K562 (cell line): ENCODE results near the gene PCNX2. TPM values are rescaled to one million over a fixed set of nuclear protein-coding genes. Genes with fewer than 3 reads are reported as not detected.

Source experiments
- ATAC-seq: fragments of 200-7000 bp; cut with Tn5 transposase; 3 replicates; pipeline ENCODE4 v1.9.1; 2020; ENCODE audit warnings: moderate library complexity
- BruUV-seq: library from RNA; stranded (reverse); fragments of 400-500 nt; replicated peaks from 2 replicates; lab custom pipeline; 2021; lab: Mats Ljungman, UMichigan
- CTCF ChIA-PET: fragments of 300-600 bp; formaldehyde crosslinking; extraction: SDS; loops from one replicate; lab custom pipeline; 2021; ENCODE audit warnings: low intra/inter-chr PET ratio; lab: Yijun Ruan, JAX
- POLR2A ChIA-PET: fragments of 300-600, 350-650 bp; sonication (Branson Sonifier 250); formaldehyde crosslinking; extraction: SDS; loops from one replicate; lab custom pipeline; 2021; ENCODE audit warnings: antibody characterized with exemption, inconsistent platforms; lab: Yijun Ruan, JAX
- DNase-seq, 4 experiments: peaks; one replicate each; pipeline versions ENCODE4 v3.0.0 to v3.0.0-alpha.2; 2011 to 2018; ENCODE audit warnings: low spot score in 3 of 4, mixed read lengths in 3 of 4; ENCODE audit errors: extremely low read depth in 1 of 4
- FAIRE-seq: peaks from 2 replicates; lab custom pipeline; 2011; peaks lifted over from hg19 to GRCh38; lab: Jason Lieb, UNC
- H2AFZ ChIP-seq: 2 replicates; pipeline ENCODE4 v1.6.0; 2011; ENCODE audit warnings: low read depth, low read length, control low read depth, inconsistent platforms
- H3K27ac ChIP-seq: fragments of 200-600 bp; 3 replicates; pipeline ENCODE4 v1.8.0; 2011; ENCODE audit warnings: low read depth, mild to moderate bottlenecking, control low read depth, inconsistent platforms, low read length, moderate library complexity, mixed read lengths; ENCODE audit errors: extremely low read depth
- H3K27me3 ChIP-seq, 2 experiments: fragments of 300-600 bp in 1 of 2; 2 replicates in 1 of 2; 3 replicates in 1 of 2; pipeline versions ENCODE4 v1.6.0 to v1.8.0; 2011; ENCODE audit warnings: inconsistent platforms in 2 of 2, low read length in 2 of 2, mild to moderate bottlenecking in 1 of 2, mixed read lengths in 1 of 2, moderate library complexity in 1 of 2; ENCODE audit not compliant: control insufficient read depth in 2 of 2, insufficient read depth in 2 of 2
- H3K36me3 ChIP-seq: fragments of 300-600 bp; 3 replicates; pipeline ENCODE4 v1.8.0; 2011; ENCODE audit warnings: mild to moderate bottlenecking, low read length, inconsistent platforms; ENCODE audit not compliant: control insufficient read depth, insufficient read depth
- H3K4me1 ChIP-seq, 2 experiments: fragments of 200-600 bp in 1 of 2; replicated peaks in 1 of 2; 2 replicates in 1 of 2; 3 replicates in 1 of 2; pipeline versions ENCODE4 v1.5.1 to v1.8.0; 2011; ENCODE audit warnings: inconsistent platforms in 2 of 2, low read length in 2 of 2, mild to moderate bottlenecking in 1 of 2, mixed read lengths in 1 of 2, moderate library complexity in 1 of 2; ENCODE audit not compliant: control insufficient read depth in 2 of 2, insufficient read depth in 2 of 2
- H3K4me2 ChIP-seq: 2 replicates; pipeline ENCODE4 v1.6.1; 2011; ENCODE audit warnings: low read length, control low read depth, inconsistent platforms, mixed read lengths; ENCODE audit not compliant: insufficient read depth
- H3K4me3 ChIP-seq: fragments of 200-600 bp; sonication (generic), shearing (Covaris generic); 2 replicates; pipeline ENCODE4 v1.5.1; 2016; ENCODE audit warnings: control low read depth, inconsistent platforms
- H3K79me2 ChIP-seq: fragments of 200-600 bp; 3 replicates; pipeline ENCODE4 v1.8.0; 2011; ENCODE audit warnings: low read length, inconsistent platforms; ENCODE audit not compliant: control insufficient read depth, insufficient read depth
- H3K9ac ChIP-seq, 2 experiments: 2 replicates each; pipeline versions ENCODE4 v1.6.0 to v1.6.1; 2011; ENCODE audit warnings: low read depth in 2 of 2, low read length in 2 of 2, control low read depth in 1 of 2, inconsistent platforms in 1 of 2, mild to moderate bottlenecking in 1 of 2, mixed read lengths in 1 of 2; ENCODE audit not compliant: insufficient read depth in 1 of 2
- H3K9me1 ChIP-seq: one replicate; pipeline ENCODE4 v1.6.0; 2011; ENCODE audit warnings: inconsistent platforms, mild to moderate bottlenecking, low read length, moderate library complexity; ENCODE audit not compliant: control insufficient read depth, insufficient read depth
- H3K9me3 ChIP-seq: replicated peaks from 2 replicates; pipeline ENCODE4 v1.5.1; 2011; ENCODE audit warnings: low read depth, low read length, inconsistent platforms; ENCODE audit not compliant: control insufficient read depth, insufficient read depth
- H4K20me1 ChIP-seq: replicated peaks from 2 replicates; pipeline ENCODE4 v1.6.1; 2011; ENCODE audit warnings: low read length, inconsistent platforms, mixed read lengths; ENCODE audit not compliant: control insufficient read depth, insufficient read depth
- EHMT2 ChIP-seq: fragments of 450-650 bp; IDR thresholded peaks from 2 replicates; pipeline ENCODE4 v1.6.1; 2018; ENCODE audit warnings: antibody characterized with exemption
- ELF1 ChIP-seq: fragments of 200-800 bp; sonication (Bioruptor generic); IDR thresholded peaks from 2 replicates; pipeline ENCODE4 v1.6.1; 2016; ENCODE audit warnings: missing genetic modification characterization, missing compliant biosample characterization
- HOMEZ ChIP-seq: fragments of 250-450 bp; sonication (Bioruptor Pico); IDR thresholded peaks from 2 replicates; pipeline ENCODE4 v1.4.0; 2020; ENCODE audit warnings: mild to moderate bottlenecking, moderate library complexity
- MTA2 ChIP-seq: fragments of 450-650 bp; IDR thresholded peaks from 2 replicates; pipeline ENCODE4 v1.6.1; 2016; ENCODE audit warnings: low read depth
- MXD1 ChIP-seq: fragments of 250-450 bp; sonication (Bioruptor Pico); IDR thresholded peaks from 2 replicates; pipeline ENCODE4 v1.8.0; 2021; ENCODE audit warnings: borderline replicate concordance, mild to moderate bottlenecking, moderate library complexity; ENCODE audit not compliant: poor library complexity, severe bottlenecking
- NONO ChIP-seq, 2 experiments: fragments of 200-400 bp in 1 of 2; fragments of 450-650 bp in 1 of 2; formaldehyde crosslinking in 1 of 2; IDR thresholded peaks; 2 replicates each; pipeline ENCODE4 v1.6.1; 2017; ENCODE audit warnings: low read depth in 2 of 2, mild to moderate bottlenecking in 2 of 2, moderate library complexity in 2 of 2, low read length in 1 of 2
- NR2C1 ChIP-seq, 2 experiments: fragments of 450-650 bp; IDR thresholded peaks; 2 replicates each; pipeline ENCODE4 v1.6.1; 2017; ENCODE audit warnings: mild to moderate bottlenecking in 2 of 2, antibody characterized with exemption in 1 of 2, inconsistent platforms in 1 of 2, missing compliant biosample characterization in 1 of 2, missing genetic modification characterization in 1 of 2
- POLR3G ChIP-seq: IDR thresholded peaks from 2 replicates; pipeline ENCODE4 v1.6.1; 2011; ENCODE audit not compliant: insufficient read length, insufficient replicate concordance; ENCODE audit errors: extremely low read depth
- SIN3A ChIP-seq, 2 experiments: fragments of 150-350 bp in 1 of 2; IDR thresholded peaks; 2 replicates each; pipeline ENCODE4 v1.6.1; 2011 to 2016; ENCODE audit warnings: borderline replicate concordance in 2 of 2, low read depth in 2 of 2, low read length in 2 of 2, mild to moderate bottlenecking in 2 of 2, moderate library complexity in 2 of 2; ENCODE audit not compliant: control insufficient read depth in 1 of 2
- SMAD1 ChIP-seq: fragments of 150-350 bp; IDR thresholded peaks from 2 replicates; pipeline ENCODE4 v1.6.1; 2014; ENCODE audit warnings: low read length, low read depth; ENCODE audit not compliant: partially characterized antibody
- ZNF12 ChIP-seq: sonication (generic); formaldehyde crosslinking; IDR thresholded peaks from 2 replicates; pipeline ENCODE4 v1.4.0; 2020; ENCODE audit warnings: mild to moderate bottlenecking, missing genetic modification reagents
- ZNF639 ChIP-seq, 2 experiments: fragments of 200-800 bp in 1 of 2; sonication (Bioruptor generic) in 1 of 2; sonication (generic) in 1 of 2; formaldehyde crosslinking in 1 of 2; IDR thresholded peaks in 1 of 2; conservative IDR thresholded peaks in 1 of 2; 2 replicates each; pipeline versions ENCODE4 v1.5.0 to v1.6.1; 2016 to 2020; ENCODE audit warnings: missing compliant biosample characterization in 1 of 2, missing genetic modification characterization in 1 of 2, missing genetic modification reagents in 1 of 2
- WGBS: fragments of 100-300 bp; shearing (Covaris generic); methylation state at CpG from one replicate; pipeline ENCODE4 v1.1.6; 2016; ENCODE audit warnings: low coverage, mixed read lengths; ENCODE audit not compliant: insufficient coverage; ENCODE audit errors: missing lambda C conversion rate; 5-methylcytosine and 5-hydroxymethylcytosine counted together
- in situ Hi-C: fragments of 300-500 bp; cut with MboI; formaldehyde crosslinking; loops from 4 replicates; pipeline ENCODE4 v1.15.0; 2018; ENCODE audit warnings: inconsistent platforms, mixed read lengths
- intact Hi-C: fragments of 100-400 bp; cut with micrococcal nuclease; formaldehyde crosslinking; loops from 2 replicates; pipeline ENCODE4 v1.14.2; 2022
- polyA plus RNA-seq, 8 experiments: library from polyadenylated mRNA; depleted of rRNA in 4 of 8; stranded (reverse) in 5 of 8; unstranded in 3 of 8; fragments of >200 nt; fragmentation: Nextera tagmentation in 2 of 8; fragmentation: Illumina TruSeq in 1 of 8; extraction: Ambion mirVana in 2 of 8; extraction: Trizol in 1 of 8; gene quantifications; 2 replicates each; pipeline versions ENCODE4 v1.2.1 to v1.2.3, GENCODE V29; 2011 to 2014; ENCODE audit warnings: inconsistent platforms in 1 of 8, missing spikeins in 1 of 8
- total RNA-seq, 7 experiments: library from RNA; depleted of rRNA in 6 of 7; stranded (reverse); fragments of >200 nt in 6 of 7; fragmentation: Illumina TruSeq in 2 of 7; extraction: Trizol in 2 of 7; gene quantifications; 2 replicates each; pipeline versions ENCODE4 v1.2.1 to v1.2.3, GENCODE V29; 2011 to 2021; ENCODE audit warnings: low replicate concordance in 1 of 7
- TF ChIP-seq, protein P1 (sequence below): fragments of 250-450 bp; sonication (Bioruptor Pico); IDR thresholded peaks from 2 replicates; pipeline ENCODE4 v1.4.0; 2020; ENCODE audit warnings: borderline replicate concordance
- TF ChIP-seq, protein P2 (sequence below), 2 experiments: fragments of 450-650 bp in 1 of 2; sonication (generic) in 1 of 2; formaldehyde crosslinking; conservative IDR thresholded peaks; 2 replicates each; pipeline versions ENCODE4 v1.4.0 to v1.8.1; 2020 to 2022; ENCODE audit warnings: mild to moderate bottlenecking in 1 of 2, missing genetic modification reagents in 1 of 2

Gene PCNX2
- total and polyA plus RNA-seq, 9 of the 15 experiments (the other 6 are each of a cell fraction or from before 2014, with no cell fraction given): 0.07 to 0.33 TPM; not detected in 7

GRCh38 chr1:233300326-233300725 lies 4.8 kb upstream of the PCNX2 start:
- Histone ChIP-seq H3K9ac (no peak overlapping the region), H3K4me3 (no peak overlapping the region), H4K20me1 (no peaks in the 10 kb centered on the region), H3K4me2 (no peak overlapping the region), H2AFZ (no peak overlapping the region), H3K4me1 (peaks cover 0 to 3% of the 10 kb centered on the region in 2 experiments; a peak in 1 of 5 replicates), H3K36me3 (no peaks in the 10 kb centered on the region), H3K79me2 (no peaks in the 10 kb centered on the region), H3K27ac (no peak overlapping the region), H3K9me3 (no peaks in the 10 kb centered on the region), H3K27me3 (peaks cover 0 to 5% of the 10 kb centered on the region in 2 experiments; a peak in 2 of 5 replicates), H3K9me1 (no peaks in the 10 kb centered on the region)
- BruUV-seq: no TSS peak
- in situ Hi-C loops (no loop called here), intact Hi-C loops (loop anchor here (5.0 to 10.0 kb wide), 4 partner anchors 137 to 1004 kb away; no protein-coding TSS in a partner anchor)
- CTCF ChIA-PET: no interaction called here
- ATAC-seq (no peak), DNase-seq (no peak), FAIRE-seq (no peak)
- TF ChIP-seq HOMEZ (no peak), SMAD1 (no peak), ELF1 (tag) (no peak), MTA2 (no peak), NR2C1 (IDR thresholded peaks at IDR 0.05) (no peak), NR2C1 (tag; IDR thresholded peaks at IDR 0.05) (no peak), POLR3G (no peak), ZNF639 (CRISPR knock-in tag; conservative IDR thresholded peaks at IDR 0.05 in 1 of 2, IDR thresholded peaks at IDR 0.05 in 1 of 2) (no peak), EHMT2 (no peak), ZNF12 (CRISPR knock-in tag) (no peak), NONO (IDR thresholded peaks at IDR 0.05; ENCODE audit: low read depth in 2 of 2, low read length in 1 of 2) (no peak), SIN3A (IDR thresholded peaks at IDR 0.05; ENCODE audit: borderline replicate concordance in 2 of 2, control insufficient read depth in 1 of 2, low read depth in 2 of 2, low read length in 2 of 2) (no peak), MXD1 (no peak)
- TF ChIP-seq, protein P1, sequence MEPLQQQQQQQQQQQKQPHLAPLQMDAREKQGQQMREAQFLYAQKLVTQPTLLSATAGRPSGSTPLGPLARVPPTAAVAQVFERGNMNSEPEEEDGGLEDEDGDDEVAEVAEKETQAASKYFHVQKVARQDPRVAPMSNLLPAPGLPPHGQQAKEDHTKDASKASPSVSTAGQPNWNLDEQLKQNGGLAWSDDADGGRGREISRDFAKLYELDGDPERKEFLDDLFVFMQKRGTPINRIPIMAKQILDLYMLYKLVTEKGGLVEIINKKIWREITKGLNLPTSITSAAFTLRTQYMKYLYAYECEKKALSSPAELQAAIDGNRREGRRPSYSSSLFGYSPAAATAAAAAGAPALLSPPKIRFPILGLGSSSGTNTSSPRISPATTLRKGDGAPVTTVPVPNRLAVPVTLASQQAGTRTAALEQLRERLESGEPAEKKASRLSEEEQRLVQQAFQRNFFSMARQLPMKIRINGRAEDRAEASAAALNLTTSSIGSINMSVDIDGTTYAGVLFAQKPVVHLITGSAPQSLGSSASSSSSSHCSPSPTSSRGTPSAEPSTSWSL (CRISPR knock-in tag): no peak
- TF ChIP-seq, protein P2, sequence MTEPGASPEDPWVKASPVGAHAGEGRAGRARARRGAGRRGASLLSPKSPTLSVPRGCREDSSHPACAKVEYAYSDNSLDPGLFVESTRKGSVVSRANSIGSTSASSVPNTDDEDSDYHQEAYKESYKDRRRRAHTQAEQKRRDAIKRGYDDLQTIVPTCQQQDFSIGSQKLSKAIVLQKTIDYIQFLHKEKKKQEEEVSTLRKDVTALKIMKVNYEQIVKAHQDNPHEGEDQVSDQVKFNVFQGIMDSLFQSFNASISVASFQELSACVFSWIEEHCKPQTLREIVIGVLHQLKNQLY (CRISPR knock-in tag; conservative IDR thresholded peaks at IDR 0.05): no peak
- POLR2A ChIA-PET: no interaction called here
- 6% methylated on average over 2 of the region's 2 CpGs for WGBS
